A673 (cell line): ENCODE results near the gene C2orf76. TPM values are rescaled to one million over a fixed set of nuclear protein-coding genes. Genes with fewer than 3 reads are reported as not detected.
"Not testable (repeated sequence)": the region's sequence is repeated elsewhere in the genome, so short reads cannot be mapped to it uniquely, and the experiment has no call there.

Experiments used
- BruUV-seq: library from RNA; stranded (reverse); fragments of 400-500 nt; replicated peaks from 2 replicates; lab custom pipeline; 2021; lab: Mats Ljungman, UMichigan
- CTCF ChIA-PET: fragments of 300-600 bp; sonication (Branson Sonifier 250); formaldehyde crosslinking; loops from one replicate; lab custom pipeline; 2022; ENCODE audit warnings: antibody characterized with exemption; lab: Charles Lee
- POLR2A ChIA-PET: fragments of 300-600 bp; sonication (Branson Sonifier 250); formaldehyde crosslinking; loops from one replicate; lab custom pipeline; 2022; ENCODE audit warnings: antibody characterized with exemption; ENCODE audit not compliant: low non-redundant PET; lab: Charles Lee
- DNase-seq: peaks from one replicate; pipeline ENCODE4 v3.0.0-alpha.2; 2015; ENCODE audit warnings: low spot score
- H3K27ac ChIP-seq: fragments of 200-600 bp; sonication (generic); 2 replicates; pipeline ENCODE4 v1.5.1; 2016; ENCODE audit warnings: mixed run types, low read depth, mild to moderate bottlenecking, mixed read lengths, antibody characterized with exemption, low read length; ENCODE audit not compliant: poor library complexity, severe bottlenecking
- H3K27me3 ChIP-seq: fragments of 200-600 bp; sonication (generic); replicated peaks from 2 replicates; pipeline ENCODE4 v1.6.1; 2017; ENCODE audit warnings: mixed run types, low read depth, mild to moderate bottlenecking, mixed read lengths, antibody characterized with exemption, low read length; ENCODE audit not compliant: insufficient read depth, poor library complexity
- H3K36me3 ChIP-seq: fragments of 200-600 bp; sonication (generic); 2 replicates; pipeline ENCODE4 v1.6.1; 2016; ENCODE audit warnings: mixed run types, mild to moderate bottlenecking, mixed read lengths, antibody characterized with exemption, low read length; ENCODE audit not compliant: insufficient read depth, poor library complexity, severe bottlenecking
- H3K4me1 ChIP-seq: fragments of 200-600 bp; sonication (generic); 2 replicates; pipeline ENCODE4 v1.6.1; 2017; ENCODE audit warnings: mixed run types, mild to moderate bottlenecking, mixed read lengths, antibody characterized with exemption, low read length; ENCODE audit not compliant: insufficient read depth, poor library complexity, severe bottlenecking
- H3K4me3 ChIP-seq: fragments of 200-600 bp; sonication (generic); 2 replicates; pipeline ENCODE4 v1.5.1; 2016; ENCODE audit warnings: low read depth, mixed run types, mild to moderate bottlenecking, mixed read lengths, low read length; ENCODE audit not compliant: poor library complexity, severe bottlenecking
- H3K9me3 ChIP-seq: fragments of 200-600 bp; sonication (generic); 2 replicates; pipeline ENCODE4 v1.6.1; 2016; ENCODE audit warnings: mixed run types, low read depth, mild to moderate bottlenecking, mixed read lengths, antibody characterized with exemption, low read length; ENCODE audit not compliant: poor library complexity, severe bottlenecking
- EZH2 ChIP-seq: fragments of 200-600 bp; sonication (generic); IDR thresholded peaks from 2 replicates; pipeline ENCODE4 v1.6.1; 2017; ENCODE audit warnings: borderline replicate concordance, low read depth, mild to moderate bottlenecking, mixed read lengths, antibody characterized with exemption, low read length; ENCODE audit not compliant: poor library complexity, severe bottlenecking
- intact Hi-C: fragments of 100-400 bp; cut with micrococcal nuclease; formaldehyde crosslinking; loops from one replicate; pipeline ENCODE4 v1.10.0; 2022; ENCODE audit not compliant: unreplicated experiment
- total RNA-seq: library from RNA; stranded (reverse); gene quantifications from 2 replicates; pipeline ENCODE4 v1.2.3, GENCODE V29; 2021
- TF ChIP-seq, protein P1 (sequence below): fragments of 300-800, 200-600 bp; sonication (generic); conservative IDR thresholded peaks from 2 replicates; pipeline ENCODE4 v1.5.1; 2017; ENCODE audit warnings: low read depth, mild to moderate bottlenecking, antibody characterized with exemption, low read length, moderate library complexity, mixed read lengths

Gene C2orf76
- total RNA-seq, 1 experiment from 2014 or later: 13.4 TPM

DNA sequence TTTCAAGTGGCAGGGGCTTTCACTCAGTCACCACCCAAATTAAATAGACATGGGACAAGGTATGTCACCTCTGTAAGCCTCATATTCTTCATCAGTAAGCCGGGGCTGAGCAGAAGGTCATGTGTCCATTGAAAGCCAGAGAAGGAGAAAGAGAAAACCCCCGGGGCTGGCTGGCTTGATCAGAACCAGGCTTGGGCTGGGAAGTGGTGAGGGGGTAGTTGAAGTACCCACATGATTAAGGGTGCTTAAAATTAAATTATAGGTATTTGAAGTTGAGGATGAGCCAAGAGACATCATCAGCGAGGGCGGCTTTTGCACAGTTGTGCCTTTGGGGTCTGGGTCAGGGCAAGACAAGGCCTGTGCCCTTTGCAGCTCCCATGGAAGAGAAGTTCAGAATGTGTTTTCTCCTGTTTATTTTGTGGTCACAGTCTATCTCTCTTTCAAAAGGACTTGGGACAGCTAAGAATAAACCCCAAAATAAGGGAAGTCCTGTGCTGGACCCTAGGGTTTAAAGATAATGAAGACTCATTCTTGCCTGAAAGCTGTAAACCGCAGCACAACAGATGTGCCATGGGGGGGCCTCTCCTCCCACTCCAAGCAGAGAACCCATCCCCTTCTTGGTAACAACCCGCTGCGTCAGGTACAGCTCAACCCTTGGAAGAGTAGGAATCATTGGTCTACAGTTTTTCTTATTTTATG is 10.8 kb upstream of the C2orf76 start:
- peaks cover 13% of the 10 kb centered on the region for H3K36me3 ChIP-seq
- H3K27ac ChIP-seq: no peak overlapping the region
- no peaks in the 10 kb centered on the region for H3K4me1 ChIP-seq
- intact Hi-C loops: no loop called here
- H3K9me3 ChIP-seq: peaks cover 8% of the 10 kb centered on the region
- H3K4me3 ChIP-seq: no peak overlapping the region
- CTCF ChIA-PET: no interaction called here
- BruUV-seq: no TSS peak
- H3K27me3 ChIP-seq: no peaks in the 10 kb centered on the region
- POLR2A ChIA-PET: no interaction called here
- TF ChIP-seq, protein P1, sequence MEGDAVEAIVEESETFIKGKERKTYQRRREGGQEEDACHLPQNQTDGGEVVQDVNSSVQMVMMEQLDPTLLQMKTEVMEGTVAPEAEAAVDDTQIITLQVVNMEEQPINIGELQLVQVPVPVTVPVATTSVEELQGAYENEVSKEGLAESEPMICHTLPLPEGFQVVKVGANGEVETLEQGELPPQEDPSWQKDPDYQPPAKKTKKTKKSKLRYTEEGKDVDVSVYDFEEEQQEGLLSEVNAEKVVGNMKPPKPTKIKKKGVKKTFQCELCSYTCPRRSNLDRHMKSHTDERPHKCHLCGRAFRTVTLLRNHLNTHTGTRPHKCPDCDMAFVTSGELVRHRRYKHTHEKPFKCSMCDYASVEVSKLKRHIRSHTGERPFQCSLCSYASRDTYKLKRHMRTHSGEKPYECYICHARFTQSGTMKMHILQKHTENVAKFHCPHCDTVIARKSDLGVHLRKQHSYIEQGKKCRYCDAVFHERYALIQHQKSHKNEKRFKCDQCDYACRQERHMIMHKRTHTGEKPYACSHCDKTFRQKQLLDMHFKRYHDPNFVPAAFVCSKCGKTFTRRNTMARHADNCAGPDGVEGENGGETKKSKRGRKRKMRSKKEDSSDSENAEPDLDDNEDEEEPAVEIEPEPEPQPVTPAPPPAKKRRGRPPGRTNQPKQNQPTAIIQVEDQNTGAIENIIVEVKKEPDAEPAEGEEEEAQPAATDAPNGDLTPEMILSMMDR: no peak
- no peak for TF ChIP-seq EZH2
- DNase-seq: no peak

DNA sequence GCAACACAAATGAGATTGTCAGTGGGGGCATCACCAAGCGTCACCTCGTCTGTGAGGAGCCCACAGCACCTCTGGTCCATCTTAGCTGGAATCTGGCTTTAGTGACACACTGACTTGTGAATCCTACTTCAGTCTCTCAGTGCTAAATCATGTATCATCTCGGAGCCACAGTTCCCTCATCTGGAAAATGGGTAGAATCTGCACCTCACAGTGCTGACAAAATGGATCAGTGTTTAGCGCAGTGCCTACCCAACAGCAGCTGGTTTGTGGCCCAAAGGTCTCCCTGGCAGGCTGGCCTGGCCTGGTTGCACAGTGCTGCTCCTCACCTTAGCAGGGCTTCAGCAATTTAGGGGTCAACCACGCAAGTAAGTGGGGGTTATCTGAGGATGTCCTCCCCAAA is 10.2 kb upstream of the C2orf76 start:
- Histone ChIP-seq H3K9me3 (peaks cover 8% of the 10 kb centered on the region), H3K27ac (no peak overlapping the region), H3K4me3 (no peak overlapping the region), H3K4me1 (no peaks in the 10 kb centered on the region), H3K27me3 (no peaks in the 10 kb centered on the region), H3K36me3 (peaks cover 20% of the 10 kb centered on the region)
- ChIA-PET POLR2A (no interaction called here), CTCF (no interaction called here)
- no TSS peak for BruUV-seq
- TF ChIP-seq, protein P1: no peak
- no peak for TF ChIP-seq EZH2
- intact Hi-C loops: no loop called here
- no peak for DNase-seq

DNA sequence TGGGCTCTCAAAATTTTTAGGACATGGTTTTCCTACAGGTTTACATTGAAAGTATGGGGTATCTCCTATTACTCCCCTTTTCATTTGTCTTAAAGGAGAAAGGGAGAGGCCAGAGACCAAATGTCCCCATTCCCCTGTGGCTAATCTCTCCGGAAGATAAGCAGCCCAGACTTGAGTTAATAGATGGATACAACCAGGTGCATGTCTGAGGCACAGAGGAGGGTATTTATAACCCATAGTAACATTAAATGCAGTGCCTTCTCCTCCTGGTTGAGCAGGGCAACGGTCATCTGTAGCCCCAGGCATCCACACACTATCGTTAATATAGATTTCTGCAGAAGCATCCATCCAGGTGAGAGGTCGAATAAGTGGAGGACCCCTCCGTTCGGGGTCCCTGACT is 9.8 kb upstream of the C2orf76 start:
- CTCF ChIA-PET, DNase-seq, H3K4me3 ChIP-seq, POLR2A ChIA-PET, intact Hi-C loops, H3K27me3 ChIP-seq, H3K4me1 ChIP-seq, H3K27ac ChIP-seq, BruUV-seq, H3K9me3 ChIP-seq: not testable (repeated sequence)
- peaks cover 24% of the 10 kb centered on the region for H3K36me3 ChIP-seq

DNA sequence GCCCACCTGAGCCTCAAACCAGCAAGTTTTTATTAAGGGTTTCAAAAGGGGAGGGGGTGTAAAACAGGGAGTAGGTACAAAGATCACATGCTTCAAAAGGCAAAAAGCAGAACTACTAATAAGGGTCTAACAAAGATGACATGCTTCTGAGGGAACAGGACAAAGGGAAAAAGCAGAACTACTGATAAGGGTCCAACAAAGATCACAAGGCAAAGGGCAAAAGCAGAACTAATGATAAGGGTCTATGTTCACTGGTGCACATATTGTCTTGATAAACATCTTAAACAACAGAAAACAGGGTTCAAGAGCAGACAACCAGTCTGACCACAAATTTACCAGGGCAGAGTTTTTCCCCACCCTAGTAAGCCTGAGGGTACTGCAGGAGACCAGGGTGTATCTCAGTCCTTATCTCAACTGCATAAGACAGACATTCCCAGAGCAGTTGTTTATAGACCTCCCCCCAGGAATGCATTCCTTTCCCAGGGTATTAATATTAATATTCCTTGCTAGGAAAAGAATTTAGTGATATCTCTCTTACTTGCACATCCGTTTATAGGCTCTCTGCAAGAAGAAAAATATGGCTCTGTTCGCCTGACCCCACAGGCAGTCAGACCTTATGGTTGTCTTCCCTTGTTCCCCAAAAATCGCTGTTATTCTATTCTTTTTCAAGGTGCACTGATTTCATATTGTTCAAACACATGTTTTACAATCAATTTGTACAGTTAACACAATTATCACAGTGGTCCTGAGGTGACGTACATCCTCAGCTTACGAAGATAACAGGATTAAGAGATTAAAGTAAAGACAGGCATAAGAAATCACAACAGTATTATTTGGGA is 7.5 kb upstream of the C2orf76 start:
- H3K27ac ChIP-seq, H3K4me1 ChIP-seq, intact Hi-C loops, H3K4me3 ChIP-seq, CTCF ChIA-PET, H3K27me3 ChIP-seq, POLR2A ChIA-PET, BruUV-seq, DNase-seq, H3K9me3 ChIP-seq: not testable (repeated sequence)
- H3K36me3 ChIP-seq: peaks cover 47% of the 10 kb centered on the region
